Lung (tissue), 12 donors: Measurements from ENCODE around the gene ADAMTSL1. TPM values are rescaled to one million over a fixed set of nuclear protein-coding genes. Genes with fewer than 3 reads are reported as not detected.

Experiments used
- ATAC-seq: fragments of 200-7000 bp; cut with Tn5 transposase; one replicate; pipeline ENCODE4 v1.9.1; 2020; ENCODE audit warnings: moderate number of reproducible peaks; ENCODE audit not compliant: insufficient read depth, low FRiP score
- DNase-seq, 3 donors: peaks; one replicate each; pipeline ENCODE4 v3.0.0-alpha.2; 2013 to 2017
- H3K27ac ChIP-seq, 2 donors: one replicate each; pipeline ENCODE4 v1.5.1; 2013; ENCODE audit warnings: mild to moderate bottlenecking in 2 of 2, moderate library complexity in 2 of 2, control low read depth in 1 of 2, inconsistent platforms in 1 of 2, low read depth in 1 of 2, low read length in 1 of 2
- H3K27me3 ChIP-seq, 3 donors: one replicate each; pipeline ENCODE4 v1.5.1; 2013; ENCODE audit warnings: low read length in 2 of 3; ENCODE audit not compliant: control insufficient read depth in 3 of 3, insufficient read depth in 3 of 3
- H3K36me3 ChIP-seq, 4 donors: one replicate each; pipeline ENCODE4 v1.5.1; 2013; ENCODE audit warnings: low read length in 4 of 4, mild to moderate bottlenecking in 1 of 4, moderate library complexity in 1 of 4; ENCODE audit not compliant: control insufficient read depth in 4 of 4, insufficient read depth in 4 of 4
- H3K4me1 ChIP-seq, 5 donors: one replicate each; pipeline ENCODE4 v1.5.1; 2013; ENCODE audit warnings: low read length in 5 of 5, mild to moderate bottlenecking in 2 of 5, moderate library complexity in 1 of 5; ENCODE audit not compliant: control insufficient read depth in 5 of 5, insufficient read depth in 5 of 5
- H3K4me3 ChIP-seq: one replicate; pipeline ENCODE4 v1.5.1; 2013; ENCODE audit warnings: mild to moderate bottlenecking, control low read depth, moderate library complexity
- H3K9ac ChIP-seq, 2 donors: one replicate each; pipeline ENCODE4 v1.5.1; 2013; ENCODE audit warnings: low read length in 2 of 2, control low read depth in 1 of 2; ENCODE audit not compliant: insufficient read depth in 1 of 2
- H3K9me3 ChIP-seq, 4 donors: one replicate each; pipeline ENCODE4 v1.5.1; 2013; ENCODE audit warnings: low read length in 3 of 4, mild to moderate bottlenecking in 1 of 4, moderate library complexity in 1 of 4; ENCODE audit not compliant: control insufficient read depth in 4 of 4, insufficient read depth in 3 of 4
- CTCF ChIP-seq: IDR thresholded peaks from 2 replicates; pipeline ENCODE4 v1.5.1; 2012; ENCODE audit warnings: mild to moderate bottlenecking; ENCODE audit errors: control extremely low read depth, extremely low read depth
- WGBS, 2 donors: extraction: QIAGEN DNeasy Blood & Tissue Kit; methylation state at CpG; one replicate each; pipeline ENCODE4 v1.1.7; 2013; 5-methylcytosine and 5-hydroxymethylcytosine counted together
- polyA plus RNA-seq, 2 donors: library from polyadenylated mRNA; stranded (reverse); fragments of 200-250 nt; gene quantifications; one replicate each; pipeline ENCODE4 v1.2.1, GENCODE V29; 2013
- total RNA-seq, 2 donors: library from RNA; depleted of rRNA in 1 of 2; stranded (reverse); fragments of >200 nt in 1 of 2; gene quantifications; one replicate each; pipeline ENCODE4 v1.2.1, GENCODE V29; 2014 to 2021
- donor health status: control.
- donor health status: control.
- donor health status: Bipolar disorder and iron deficiency.
- donor health status: healthy.
- donor health status: DM: yes; HTN: yes; CAD: no.

The ADAMTSL1 gene
- total and polyA plus RNA-seq, 4 donors, result 0.25 to 36.2 (median 1.4) TPM

- no peak for TF ChIP-seq CTCF
- DNase-seq (no peak), ATAC-seq (no peak)
- no peak overlapping the region for H3K27ac ChIP-seq
- H3K36me3 ChIP-seq, result no peaks in the 10 kb centered on the region
- no peaks in the 10 kb centered on the region for H3K9me3 ChIP-seq
- 88 to 89% methylated on average over 2 of the region's 2 CpGs for WGBS, 2 donors
- no peaks in the 10 kb centered on the region for H3K4me1 ChIP-seq
- H3K27me3 ChIP-seq, result no peaks in the 10 kb centered on the region
- H3K4me3 ChIP-seq, result no peak overlapping the region
- H3K9ac ChIP-seq, result no peak overlapping the region
Observed at GRCh38 chr9:18429070-18429469, 44.9 kb upstream of the ADAMTSL1 start.

DNA sequence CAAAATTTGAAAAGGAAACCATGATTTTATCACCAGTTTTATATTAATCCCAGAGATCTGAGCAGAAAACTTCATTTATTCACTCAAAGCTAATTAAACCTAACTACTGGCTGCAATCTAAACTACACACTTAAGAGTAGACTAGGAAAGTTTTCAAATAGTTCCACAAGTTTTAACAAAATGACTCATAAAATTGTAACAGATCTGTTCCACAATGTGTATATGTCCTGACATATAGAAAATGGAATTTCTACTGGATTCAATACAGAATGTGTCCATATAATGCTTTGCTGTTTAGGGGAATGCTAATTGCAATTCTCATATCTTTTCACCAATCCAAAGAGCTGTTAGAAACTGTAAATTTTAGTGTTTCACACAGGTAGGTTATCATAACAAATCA, 40.3 kb upstream of the ADAMTSL1 start:
- Histone ChIP-seq H3K9me3 (no peaks in the 10 kb centered on the region), H3K36me3 (no peaks in the 10 kb centered on the region)
- ATAC-seq, result no peak

DNA sequence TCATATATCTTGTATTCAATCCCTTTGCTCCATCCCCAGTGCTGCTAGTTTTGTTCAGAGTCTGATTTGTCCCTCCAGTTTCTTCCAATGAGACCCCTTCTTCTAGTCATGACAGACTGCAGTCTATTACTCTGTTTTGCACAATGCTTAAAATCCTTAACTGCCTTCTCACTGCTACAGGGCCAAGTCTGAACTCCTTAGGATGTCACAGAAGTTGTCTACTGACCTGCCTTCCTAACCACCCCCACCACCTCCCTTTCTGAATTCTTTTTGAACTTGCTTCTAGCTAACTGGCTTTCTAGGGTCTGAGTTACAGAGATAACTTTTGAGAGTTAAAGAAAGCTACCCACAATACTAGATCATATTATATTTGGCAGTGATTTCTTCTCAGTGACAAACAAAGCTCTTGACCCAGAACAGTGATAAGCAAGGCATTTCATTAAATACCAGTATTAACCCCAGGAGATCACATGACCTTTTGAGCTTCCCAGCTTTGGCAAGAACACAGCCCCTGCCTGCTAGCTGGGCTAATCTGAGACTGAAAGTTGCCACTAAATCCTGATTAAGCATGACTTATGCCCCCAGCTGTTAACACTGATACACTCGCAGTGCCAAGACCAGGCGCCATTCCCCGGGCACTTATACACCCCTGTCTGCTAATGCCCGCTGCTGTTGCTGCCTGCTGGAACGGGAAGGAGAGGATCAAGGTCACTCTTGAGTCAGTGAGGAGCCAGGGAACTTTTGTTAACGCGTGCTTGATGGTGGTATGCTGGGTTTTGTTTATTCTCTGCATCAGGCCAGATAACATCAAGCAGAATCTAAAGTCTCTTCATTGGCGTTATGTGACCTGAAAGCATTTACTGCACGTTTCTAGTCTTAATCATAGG, 36.4 kb upstream of the ADAMTSL1 start:
- ATAC-seq (peak; percentile 36), DNase-seq (peak; percentile 51 to 71 (median 65))
- no peaks in the 10 kb centered on the region for H3K27me3 ChIP-seq
- 32 to 60% methylated on average over 9 of the region's 9 CpGs for WGBS, 2 donors
- H3K27ac ChIP-seq, result peak overlapping the region in 1 of 2 donors; percentile 67
- H3K4me3 ChIP-seq, result no peak overlapping the region
- H3K36me3 ChIP-seq, result no peaks in the 10 kb centered on the region
- H3K9ac ChIP-seq, result peak overlapping the region in 1 of 2 donors; percentile 20
- H3K4me1 ChIP-seq, result peaks cover 0 to 21% (median 7%) of the 10 kb centered on the region in 5 donors
- no peaks in the 10 kb centered on the region for H3K9me3 ChIP-seq
- TF ChIP-seq CTCF, result no peak

More for the DNA sequence above, 40.3 kb upstream of the ADAMTSL1 start:
- H3K4me1 ChIP-seq, result peaks cover 0 to 16% (median 5%) of the 10 kb centered on the region in 5 donors
- no peak for TF ChIP-seq CTCF
- H3K9ac ChIP-seq, result no peak overlapping the region
- H3K27ac ChIP-seq, result no peak overlapping the region
- no peak for DNase-seq
- no peak overlapping the region for H3K4me3 ChIP-seq
- H3K27me3 ChIP-seq, result no peaks in the 10 kb centered on the region
